ENCODE results near the gene TTC3.

Gene TTC3

GRCh38 chr21:37227071-37228002, 154.3 kb downstream of the TTC3 start:
- no peak for FAIRE-seq

GRCh38 chr21:37228003-37228400, 154.9 kb downstream of the TTC3 start:
- no peak for FAIRE-seq

GRCh38 chr21:37230632-37231248, 157.7 kb downstream of the TTC3 start:
- FAIRE-seq = no peak

- FAIRE-seq = no peak
These were observed 158.2 kb downstream of the TTC3 start for GRCh38 chr21:37231249-37231645.

GRCh38 chr21:37231671-37232070, 158.6 kb downstream of the TTC3 start:
- no peak for FAIRE-seq

- no peak for FAIRE-seq
These were observed 159.4 kb downstream of the TTC3 start for GRCh38 chr21:37232274-37233018.

GRCh38 chr21:37233551-37234146, 160.6 kb downstream of the TTC3 start:
- no peak for FAIRE-seq

- FAIRE-seq = no peak
These were observed 164.3 kb downstream of the TTC3 start for GRCh38 chr21:37237346-37237745.

- no peak for FAIRE-seq
These were observed 164.7 kb downstream of the TTC3 start for GRCh38 chr21:37237764-37238163.

- no peak for FAIRE-seq
These were observed 167.9 kb downstream of the TTC3 start for GRCh38 chr21:37240978-37241377.

GRCh38 chr21:37241426-37241825, 168.4 kb downstream of the TTC3 start:
- no peak for FAIRE-seq

GRCh38 chr21:37243961-37244360, 170.9 kb downstream of the TTC3 start:
- FAIRE-seq = no peak

GRCh38 chr21:37244501-37245095, 171.5 kb downstream of the TTC3 start:
- FAIRE-seq = no peak

- no peak for FAIRE-seq
These were observed 172.1 kb downstream of the TTC3 start for GRCh38 chr21:37245151-37245550.

- FAIRE-seq = no peak
These were observed 175.2 kb downstream of the TTC3 start for GRCh38 chr21:37248298-37248697.

- FAIRE-seq = no peak
These were observed 176.3 kb downstream of the TTC3 start for GRCh38 chr21:37249112-37249904.

GRCh38 chr21:37251294-37251634, 178.2 kb downstream of the TTC3 start:
- no peak for FAIRE-seq

Measured in colon (tissue), 2 donors.